HG02610 (cell line): ENCODE data around the gene TMEM167A.
"Not testable (repeated sequence)": the region's sequence is repeated elsewhere in the genome, so short reads cannot be mapped to it uniquely, and the experiment has no call there.

ENCODE experiments used
- ATAC-seq: cut with Tn5 transposase; IDR thresholded peaks from one replicate; pipeline ENCODE4 v1.9.1; 2021; ENCODE audit warnings: mild to moderate bottlenecking, moderate library complexity; ENCODE audit not compliant: unreplicated experiment

The TMEM167A gene

GRCh38 chr5:83092619-83093018 lies 15.4 kb upstream of the TMEM167A start:
- ATAC-seq: no peak

DNA sequence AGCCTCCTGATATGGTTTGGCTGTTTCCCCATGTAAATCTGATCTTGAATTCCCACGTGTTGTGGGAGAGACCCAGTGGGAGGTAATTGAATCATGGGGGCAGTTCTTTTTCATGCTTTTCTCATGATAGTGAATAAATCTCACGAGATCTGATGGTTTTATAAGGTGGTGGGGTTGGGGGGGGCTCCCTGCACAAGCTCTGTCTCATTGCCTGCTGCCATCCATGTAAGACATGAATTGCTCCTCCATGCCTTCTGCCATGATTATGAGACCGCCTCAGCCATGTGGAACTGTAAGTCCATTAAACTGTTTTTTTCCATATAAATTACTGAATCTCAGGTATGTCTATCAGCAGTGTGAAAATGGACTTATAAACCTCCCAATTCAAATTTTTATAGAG lies 13.0 kb upstream of the TMEM167A start:
- no peak for ATAC-seq

DNA sequence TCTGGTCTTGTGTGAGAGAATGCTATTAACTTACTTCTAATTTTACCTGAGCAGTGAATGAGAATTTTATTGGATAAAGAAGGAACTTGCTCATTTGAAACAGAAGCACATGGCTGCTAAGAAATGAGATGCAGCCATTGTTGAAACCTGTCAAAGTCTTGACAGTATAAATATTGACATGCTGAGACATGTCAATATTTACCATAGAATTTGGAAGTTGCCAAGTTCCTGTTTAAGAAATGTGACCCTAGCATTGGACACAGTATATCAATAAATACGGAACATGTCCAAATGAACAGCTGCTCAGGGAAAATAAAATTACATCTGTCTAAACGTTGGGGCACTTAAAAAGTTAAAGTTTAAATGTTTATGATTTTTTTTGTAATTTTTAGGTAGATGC lies 7.9 kb upstream of the TMEM167A start:
- ATAC-seq: no peak

GRCh38 chr5:83084336-83084735 lies 7.1 kb upstream of the TMEM167A start:
- ATAC-seq: no peak

DNA sequence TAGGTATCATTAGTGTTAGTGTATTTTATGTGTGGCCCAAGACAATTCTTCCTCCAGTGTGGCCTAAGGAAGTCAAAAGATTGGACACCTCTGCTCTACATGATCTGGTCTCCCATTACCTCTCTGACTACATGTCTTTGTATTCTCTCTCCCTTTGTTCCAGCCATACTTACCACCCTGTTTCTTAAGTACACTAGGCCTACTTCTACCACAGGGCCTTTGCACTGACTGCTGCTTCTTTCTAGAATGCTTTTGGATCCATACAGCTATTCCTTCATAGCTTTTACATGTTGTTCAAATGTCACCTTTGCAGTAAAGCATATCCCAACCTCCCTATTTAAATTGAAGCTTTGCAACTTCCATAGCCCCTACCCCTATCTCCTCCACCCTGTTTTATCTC lies 5.6 kb upstream of the TMEM167A start:
- ATAC-seq: no peak

DNA sequence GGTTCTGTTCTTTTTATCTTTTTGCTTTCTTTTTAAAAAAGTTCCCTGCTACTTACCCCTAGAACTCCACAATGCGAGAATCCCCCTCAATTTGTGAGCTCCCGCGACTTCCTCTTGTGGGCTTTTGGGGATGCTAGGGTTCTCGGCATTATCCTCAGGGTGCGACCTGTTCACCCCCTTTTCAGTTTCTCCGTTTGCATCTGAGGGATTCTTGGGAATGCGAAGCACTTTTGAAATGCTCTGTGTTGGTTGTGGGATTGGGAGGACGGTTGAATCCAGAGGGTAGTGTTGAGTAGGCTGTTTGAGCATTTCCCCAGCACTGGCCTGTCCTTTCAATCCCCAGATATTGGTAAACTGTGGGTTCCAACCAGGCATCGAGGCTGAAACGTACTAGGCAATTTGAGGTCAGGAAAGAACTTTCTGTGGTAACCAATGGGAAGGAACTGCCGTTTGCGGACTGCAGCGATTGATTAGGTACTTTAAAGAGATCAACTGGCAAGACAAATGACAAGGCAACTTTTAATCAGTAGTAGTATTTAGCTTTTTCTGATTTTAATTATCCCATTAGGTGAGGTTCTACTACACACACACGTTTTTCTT lies 568 bp upstream of the TMEM167A start:
- peak; percentile 3 for ATAC-seq

DNA sequence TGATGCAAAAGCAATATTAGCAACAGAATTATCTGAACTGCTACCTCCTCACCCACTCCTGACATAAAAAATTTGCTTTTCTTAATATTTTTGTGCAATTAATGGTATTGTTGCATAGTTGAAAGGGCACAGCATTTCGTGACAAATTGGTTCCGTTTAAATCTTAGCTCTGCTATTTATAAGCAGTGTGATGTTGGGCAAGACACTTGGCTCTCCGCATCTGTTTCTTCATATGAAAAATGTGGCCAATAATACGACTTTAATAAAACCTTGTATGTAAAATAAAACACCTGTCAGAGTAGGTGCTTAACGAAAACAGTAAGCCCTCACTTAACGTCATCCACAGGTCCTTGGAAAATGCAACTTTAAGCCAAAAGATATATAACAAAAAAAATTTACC lies 4.2 kb downstream of the TMEM167A start:
- no peak for ATAC-seq

- no peak for ATAC-seq
Measured at GRCh38 chr5:83071286-83072051, 5.7 kb downstream of the TMEM167A start.

- ATAC-seq: no peak
Measured at GRCh38 chr5:83069096-83069799, 7.9 kb downstream of the TMEM167A start.

GRCh38 chr5:83067377-83067776 lies 9.8 kb downstream of the TMEM167A start:
- not testable (repeated sequence) for ATAC-seq

DNA sequence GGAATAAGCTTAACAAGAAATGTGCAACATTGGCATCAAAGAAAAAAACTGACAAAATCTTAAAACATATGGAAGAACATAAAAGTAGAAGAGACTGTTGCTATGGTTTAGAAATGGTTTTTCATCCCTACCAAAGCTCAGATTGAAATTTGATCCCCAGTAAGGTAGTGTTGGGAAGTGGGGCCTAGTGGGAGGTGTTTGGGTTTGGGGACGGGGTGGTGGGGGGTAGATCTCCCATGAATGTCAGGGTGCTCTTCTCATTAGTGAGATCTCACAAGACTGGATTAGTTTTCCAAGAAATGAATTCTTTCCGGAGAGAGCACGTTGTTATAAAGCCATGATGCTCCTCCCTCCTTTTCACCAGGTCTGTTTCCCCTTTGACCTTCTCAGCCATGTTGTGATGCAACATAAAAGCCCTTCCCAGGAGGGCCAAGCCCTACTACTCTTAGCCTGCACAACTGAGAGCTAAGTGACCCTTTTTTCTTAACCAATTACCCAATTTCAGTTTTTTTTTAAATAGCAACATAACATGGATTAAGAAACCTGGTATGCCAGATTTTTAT lies 10.6 kb downstream of the TMEM167A start:
- ATAC-seq: no peak

GRCh38 chr5:83059341-83059740 lies 17.9 kb downstream of the TMEM167A start:
- ATAC-seq: no peak

GRCh38 chr5:83058726-83059125 lies 18.5 kb downstream of the TMEM167A start:
- no peak for ATAC-seq

GRCh38 chr5:83055166-83055565 lies 22.0 kb downstream of the TMEM167A start:
- no peak for ATAC-seq

GRCh38 chr5:83050723-83051340 lies 26.4 kb downstream of the TMEM167A start:
- ATAC-seq: no peak

DNA sequence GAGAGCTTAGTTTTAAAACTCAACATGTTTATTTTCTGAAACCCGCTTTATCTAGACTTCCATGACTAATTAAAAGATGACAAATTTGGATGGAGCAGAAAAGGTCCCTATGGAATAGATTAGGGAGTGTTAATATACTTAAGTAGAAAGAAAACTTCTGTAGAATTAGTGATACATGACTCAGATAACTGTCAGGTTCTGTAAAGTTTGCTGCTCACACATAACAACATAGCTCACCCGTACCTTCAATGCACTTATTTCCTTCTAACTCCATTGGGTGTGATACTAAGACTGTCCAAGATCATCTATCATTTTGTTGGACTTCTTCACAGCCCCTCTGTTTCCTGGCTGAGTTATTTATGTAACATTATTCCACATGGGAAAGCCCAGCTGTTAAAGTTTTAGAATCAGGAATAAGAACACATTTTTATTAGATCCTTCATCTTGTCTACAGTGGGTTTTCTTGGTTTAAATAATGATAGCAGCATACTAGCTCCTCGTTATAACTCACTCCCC lies 27.8 kb downstream of the TMEM167A start:
- ATAC-seq: no peak

- no peak for ATAC-seq
Measured at GRCh38 chr5:83048811-83049210, 28.4 kb downstream of the TMEM167A start.

- no peak for ATAC-seq
Measured at GRCh38 chr5:83048277-83048676, 28.9 kb downstream of the TMEM167A start.

- no peak for ATAC-seq
Measured at GRCh38 chr5:83044926-83045325, 32.3 kb downstream of the TMEM167A start.

- no peak for ATAC-seq
Measured at GRCh38 chr5:83042507-83042906, 34.7 kb downstream of the TMEM167A start.

- no peak for ATAC-seq
Measured at GRCh38 chr5:83038924-83039323, 38.3 kb downstream of the TMEM167A start.
